HepG2 (cell line): Measurements from ENCODE around the gene PSMB2. TPM values are rescaled to one million over a fixed set of nuclear protein-coding genes. Genes with fewer than 3 reads are reported as not detected.

Source experiments
- BCL6 ChIP-seq: IDR thresholded peaks from 2 replicates; pipeline ENCODE4 v1.6.1; 2016; ENCODE audit warnings: missing genetic modification reagents, missing compliant biosample characterization
- CEBPG ChIP-seq: IDR thresholded peaks from 2 replicates; pipeline ENCODE4 v1.6.1; 2016
- EZH2 ChIP-seq: conservative IDR thresholded peaks from 2 replicates; pipeline ENCODE4 v1.6.1; 2012; ENCODE audit warnings: mild to moderate bottlenecking, low read depth, low read length, moderate library complexity
- GPN1 ChIP-seq: sonication (generic); formaldehyde crosslinking; IDR thresholded peaks from 2 replicates; pipeline ENCODE4 v1.5.1; 2020; ENCODE audit warnings: missing genetic modification reagents, borderline replicate concordance
- GZF1 ChIP-seq: sonication (generic); formaldehyde crosslinking; IDR thresholded peaks from 2 replicates; pipeline ENCODE4 v1.5.1; 2020; ENCODE audit warnings: mild to moderate bottlenecking, missing genetic modification reagents
- HIVEP1 ChIP-seq: sonication (generic); formaldehyde crosslinking; IDR thresholded peaks from 2 replicates; pipeline ENCODE4 v1.4.0; 2020; ENCODE audit warnings: mild to moderate bottlenecking, missing genetic modification reagents
- IRX3 ChIP-seq: sonication (generic); formaldehyde crosslinking; IDR thresholded peaks from 2 replicates; pipeline ENCODE4 v1.8.1; 2023; ENCODE audit warnings: mild to moderate bottlenecking, low read depth, missing genetic modification reagents, borderline replicate concordance
- NONO ChIP-seq, 2 experiments: fragments of 450-650 bp in 1 of 2; sonication (generic) in 1 of 2; formaldehyde crosslinking in 1 of 2; IDR thresholded peaks in 1 of 2; conservative IDR thresholded peaks in 1 of 2; 2 replicates each; pipeline versions ENCODE4 v1.6.1 to v1.8.0; 2017 to 2022; ENCODE audit warnings: mild to moderate bottlenecking in 1 of 2, missing genetic modification reagents in 1 of 2, moderate library complexity in 1 of 2
- RFX3 ChIP-seq: IDR thresholded peaks from 2 replicates; pipeline ENCODE4 v1.6.1; 2016; ENCODE audit warnings: missing biosample characterization, missing genetic modification reagents
- RXRB ChIP-seq: IDR thresholded peaks from 2 replicates; pipeline ENCODE4 v1.6.1; 2016; ENCODE audit warnings: borderline replicate concordance, missing genetic modification reagents, missing compliant biosample characterization
- SOX5 ChIP-seq: IDR thresholded peaks from 2 replicates; pipeline ENCODE4 v1.6.1; 2016; ENCODE audit warnings: borderline replicate concordance
- TAF1 ChIP-seq: sonication (generic); formaldehyde crosslinking; IDR thresholded peaks from 2 replicates; pipeline ENCODE4 v1.4.0; 2020; ENCODE audit warnings: missing genetic modification reagents
- TOE1 ChIP-seq: sonication (generic); formaldehyde crosslinking; IDR thresholded peaks from 2 replicates; pipeline ENCODE4 v1.4.0; 2020; ENCODE audit warnings: mild to moderate bottlenecking, missing genetic modification reagents
- ZBTB3 ChIP-seq: sonication (generic); formaldehyde crosslinking; IDR thresholded peaks from 2 replicates; pipeline ENCODE4 v1.4.0; 2020; ENCODE audit warnings: low read depth, mild to moderate bottlenecking, moderate library complexity, missing genetic modification reagents, borderline replicate concordance
- ZNF10 ChIP-seq: sonication (generic); formaldehyde crosslinking; IDR thresholded peaks from 2 replicates; pipeline ENCODE4 v1.4.0; 2020; ENCODE audit warnings: mild to moderate bottlenecking, low read depth, missing genetic modification reagents, borderline replicate concordance
- ZNF441 ChIP-seq: sonication (generic); formaldehyde crosslinking; IDR thresholded peaks from 2 replicates; pipeline ENCODE4 v1.7.0; 2021; ENCODE audit warnings: missing genetic modification reagents, borderline replicate concordance
- ZNF510 ChIP-seq: sonication (generic); formaldehyde crosslinking; IDR thresholded peaks from 2 replicates; pipeline ENCODE4 v1.4.0; 2020; ENCODE audit warnings: low read depth, mild to moderate bottlenecking, missing genetic modification reagents
- ZNF770 ChIP-seq: sonication (generic); formaldehyde crosslinking; IDR thresholded peaks from 2 replicates; pipeline ENCODE4 v1.5.0; 2020; ENCODE audit warnings: mild to moderate bottlenecking, missing genetic modification reagents
- polyA plus RNA-seq, 8 experiments: library from polyadenylated mRNA; depleted of rRNA in 3 of 8; stranded (reverse) in 7 of 8; unstranded in 1 of 8; fragments of >200 nt; fragmentation: Illumina TruSeq in 4 of 8; extraction: Trizol in 4 of 8; gene quantifications; 2 replicates each; pipeline versions ENCODE4 v1.2.1 to v1.2.3, GENCODE V29; 2011 to 2016; ENCODE audit warnings: low read depth in 4 of 8, missing spikeins in 1 of 8, mixed read lengths in 1 of 8; ENCODE audit not compliant: insufficient read depth in 1 of 8
- total RNA-seq, 5 experiments: library from RNA; depleted of rRNA; stranded (reverse); fragments of >200 nt; fragmentation: Illumina TruSeq; extraction: Trizol; gene quantifications; 2 replicates each; pipeline ENCODE4 v1.2.3, GENCODE V29; 2016; ENCODE audit warnings: low read depth in 1 of 5
- TF ChIP-seq, protein P1 (sequence below): sonication (generic); formaldehyde crosslinking; IDR thresholded peaks from 2 replicates; pipeline ENCODE4 v1.5.1; 2020; ENCODE audit warnings: mild to moderate bottlenecking, missing genetic modification reagents, borderline replicate concordance
- TF ChIP-seq, protein P2 (sequence below): sonication (generic); formaldehyde crosslinking; IDR thresholded peaks from 2 replicates; pipeline ENCODE4 v1.4.0; 2020; ENCODE audit warnings: missing genetic modification reagents

Gene PSMB2
- total and polyA plus RNA-seq, 2 of the 13 experiments (the other 11 are each of a cell fraction or from before 2014, with no cell fraction given): 60.6 to 62.2 TPM

DNA sequence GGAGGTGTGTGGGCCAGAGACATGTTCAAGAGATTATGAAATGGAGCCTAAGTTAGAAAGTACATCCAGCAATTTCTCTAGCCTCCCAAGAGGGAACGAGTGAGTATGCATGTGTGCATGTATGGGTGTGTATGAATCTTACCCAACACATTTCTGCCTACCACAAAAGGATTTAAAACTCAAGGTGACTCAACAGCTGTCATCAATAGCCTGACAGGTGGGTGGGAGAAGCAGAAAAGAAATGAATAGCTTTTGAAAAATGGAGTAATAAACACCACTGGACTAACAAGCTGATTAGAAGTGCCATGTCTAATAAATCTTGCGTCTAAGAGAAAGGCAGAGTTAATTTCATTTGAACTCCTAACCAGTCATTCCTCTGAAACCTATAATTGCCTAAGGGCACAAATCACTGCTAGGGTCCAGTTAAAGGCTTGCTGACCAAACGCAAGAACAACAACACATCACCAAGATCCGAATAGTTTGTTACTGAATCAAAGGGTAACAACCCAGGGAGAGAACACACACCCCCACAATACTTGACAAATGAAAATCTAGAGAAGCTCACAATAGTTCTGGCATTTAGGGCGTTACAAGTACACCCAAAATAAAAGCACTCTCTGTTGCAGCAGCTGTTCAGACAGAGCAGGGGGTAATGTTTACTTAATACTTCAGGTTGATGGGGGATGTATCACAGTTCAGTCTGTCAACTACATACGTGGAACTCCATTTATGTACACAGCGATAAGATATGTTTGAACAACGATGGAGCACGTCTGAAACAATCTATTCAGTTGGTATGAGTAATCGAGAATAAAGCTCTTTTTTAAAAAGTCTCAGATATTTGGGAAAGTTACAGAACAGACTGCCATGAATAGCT lies 85.5 kb downstream of the PSMB2 start (continued):
- TF ChIP-seq, protein P1, sequence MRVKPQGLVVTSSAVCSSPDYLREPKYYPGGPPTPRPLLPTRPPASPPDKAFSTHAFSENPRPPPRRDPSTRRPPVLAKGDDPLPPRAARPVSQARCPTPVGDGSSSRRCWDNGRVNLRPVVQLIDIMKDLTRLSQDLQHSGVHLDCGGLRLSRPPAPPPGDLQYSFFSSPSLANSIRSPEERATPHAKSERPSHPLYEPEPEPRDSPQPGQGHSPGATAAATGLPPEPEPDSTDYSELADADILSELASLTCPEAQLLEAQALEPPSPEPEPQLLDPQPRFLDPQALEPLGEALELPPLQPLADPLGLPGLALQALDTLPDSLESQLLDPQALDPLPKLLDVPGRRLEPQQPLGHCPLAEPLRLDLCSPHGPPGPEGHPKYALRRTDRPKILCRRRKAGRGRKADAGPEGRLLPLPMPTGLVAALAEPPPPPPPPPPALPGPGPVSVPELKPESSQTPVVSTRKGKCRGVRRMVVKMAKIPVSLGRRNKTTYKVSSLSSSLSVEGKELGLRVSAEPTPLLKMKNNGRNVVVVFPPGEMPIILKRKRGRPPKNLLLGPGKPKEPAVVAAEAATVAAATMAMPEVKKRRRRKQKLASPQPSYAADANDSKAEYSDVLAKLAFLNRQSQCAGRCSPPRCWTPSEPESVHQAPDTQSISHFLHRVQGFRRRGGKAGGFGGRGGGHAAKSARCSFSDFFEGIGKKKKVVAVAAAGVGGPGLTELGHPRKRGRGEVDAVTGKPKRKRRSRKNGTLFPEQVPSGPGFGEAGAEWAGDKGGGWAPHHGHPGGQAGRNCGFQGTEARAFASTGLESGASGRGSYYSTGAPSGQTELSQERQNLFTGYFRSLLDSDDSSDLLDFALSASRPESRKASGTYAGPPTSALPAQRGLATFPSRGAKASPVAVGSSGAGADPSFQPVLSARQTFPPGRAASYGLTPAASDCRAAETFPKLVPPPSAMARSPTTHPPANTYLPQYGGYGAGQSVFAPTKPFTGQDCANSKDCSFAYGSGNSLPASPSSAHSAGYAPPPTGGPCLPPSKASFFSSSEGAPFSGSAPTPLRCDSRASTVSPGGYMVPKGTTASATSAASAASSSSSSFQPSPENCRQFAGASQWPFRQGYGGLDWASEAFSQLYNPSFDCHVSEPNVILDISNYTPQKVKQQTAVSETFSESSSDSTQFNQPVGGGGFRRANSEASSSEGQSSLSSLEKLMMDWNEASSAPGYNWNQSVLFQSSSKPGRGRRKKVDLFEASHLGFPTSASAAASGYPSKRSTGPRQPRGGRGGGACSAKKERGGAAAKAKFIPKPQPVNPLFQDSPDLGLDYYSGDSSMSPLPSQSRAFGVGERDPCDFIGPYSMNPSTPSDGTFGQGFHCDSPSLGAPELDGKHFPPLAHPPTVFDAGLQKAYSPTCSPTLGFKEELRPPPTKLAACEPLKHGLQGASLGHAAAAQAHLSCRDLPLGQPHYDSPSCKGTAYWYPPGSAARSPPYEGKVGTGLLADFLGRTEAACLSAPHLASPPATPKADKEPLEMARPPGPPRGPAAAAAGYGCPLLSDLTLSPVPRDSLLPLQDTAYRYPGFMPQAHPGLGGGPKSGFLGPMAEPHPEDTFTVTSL (CRISPR knock-in tag): peak; percentile 82; the same call in 1 of the 2 replicates
- TF ChIP-seq ZNF441 (CRISPR knock-in tag) (no peak), ZNF10 (CRISPR knock-in tag) (no peak), GZF1 (no peak), HIVEP1 (CRISPR knock-in tag) (no peak), SOX5 (peak; percentile 84), IRX3 (CRISPR knock-in tag) (no peak), EZH2 (no peak), ZNF510 (CRISPR knock-in tag) (0 out of 2 replicates have a peak, but pooled peaks have one; percentile 21), BCL6 (CRISPR knock-in tag) (peak; percentile 83), CEBPG (CRISPR knock-in tag) (peak; percentile 39; the same call in 1 of the 2 replicates), ZBTB3 (CRISPR knock-in tag) (no peak), ZNF770 (CRISPR knock-in tag) (no peak), NONO (IDR thresholded peaks at IDR 0.05) (no peak), NONO (CRISPR knock-in tag; conservative IDR thresholded peaks at IDR 0.05) (no peak; the same call in 1 of the 2 replicates), GPN1 (CRISPR knock-in tag) (no peak), RFX3 (CRISPR knock-in tag) (no peak), RXRB (peak; percentile 73; the same call in 1 of the 2 replicates), TOE1 (CRISPR knock-in tag) (no peak), TAF1 (CRISPR knock-in tag) (no peak)
- TF ChIP-seq, protein P2, sequence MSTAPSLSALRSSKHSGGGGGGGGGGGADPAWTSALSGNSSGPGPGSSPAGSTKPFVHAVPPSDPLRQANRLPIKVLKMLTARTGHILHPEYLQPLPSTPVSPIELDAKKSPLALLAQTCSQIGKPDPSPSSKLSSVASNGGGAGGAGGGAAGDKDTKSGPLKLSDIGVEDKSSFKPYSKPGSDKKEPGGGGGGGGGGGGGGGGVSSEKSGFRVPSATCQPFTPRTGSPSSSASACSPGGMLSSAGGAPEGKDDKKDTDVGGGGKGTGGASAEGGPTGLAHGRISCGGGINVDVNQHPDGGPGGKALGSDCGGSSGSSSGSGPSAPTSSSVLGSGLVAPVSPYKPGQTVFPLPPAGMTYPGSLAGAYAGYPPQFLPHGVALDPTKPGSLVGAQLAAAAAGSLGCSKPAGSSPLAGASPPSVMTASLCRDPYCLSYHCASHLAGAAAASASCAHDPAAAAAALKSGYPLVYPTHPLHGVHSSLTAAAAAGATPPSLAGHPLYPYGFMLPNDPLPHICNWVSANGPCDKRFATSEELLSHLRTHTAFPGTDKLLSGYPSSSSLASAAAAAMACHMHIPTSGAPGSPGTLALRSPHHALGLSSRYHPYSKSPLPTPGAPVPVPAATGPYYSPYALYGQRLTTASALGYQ: no peak
